DMS53 treated with DMSO at 0.1 percent for 48 hours (cell line): Measurements from ENCODE around the gene METRNL.
A peak's percentile ranks its signal among the peaks of the same experiment; 100 is the strongest.
"Not testable (repeated sequence)": the region's sequence is repeated elsewhere in the genome, so short reads cannot be mapped to it uniquely, and the experiment has no call there.

Experiments used
- DNase-seq: peaks from one replicate; lab custom pipeline; 2025; ENCODE audit not compliant: unreplicated experiment; lab: John Stamatoyannopoulos, UW

METRNL gene

DNA sequence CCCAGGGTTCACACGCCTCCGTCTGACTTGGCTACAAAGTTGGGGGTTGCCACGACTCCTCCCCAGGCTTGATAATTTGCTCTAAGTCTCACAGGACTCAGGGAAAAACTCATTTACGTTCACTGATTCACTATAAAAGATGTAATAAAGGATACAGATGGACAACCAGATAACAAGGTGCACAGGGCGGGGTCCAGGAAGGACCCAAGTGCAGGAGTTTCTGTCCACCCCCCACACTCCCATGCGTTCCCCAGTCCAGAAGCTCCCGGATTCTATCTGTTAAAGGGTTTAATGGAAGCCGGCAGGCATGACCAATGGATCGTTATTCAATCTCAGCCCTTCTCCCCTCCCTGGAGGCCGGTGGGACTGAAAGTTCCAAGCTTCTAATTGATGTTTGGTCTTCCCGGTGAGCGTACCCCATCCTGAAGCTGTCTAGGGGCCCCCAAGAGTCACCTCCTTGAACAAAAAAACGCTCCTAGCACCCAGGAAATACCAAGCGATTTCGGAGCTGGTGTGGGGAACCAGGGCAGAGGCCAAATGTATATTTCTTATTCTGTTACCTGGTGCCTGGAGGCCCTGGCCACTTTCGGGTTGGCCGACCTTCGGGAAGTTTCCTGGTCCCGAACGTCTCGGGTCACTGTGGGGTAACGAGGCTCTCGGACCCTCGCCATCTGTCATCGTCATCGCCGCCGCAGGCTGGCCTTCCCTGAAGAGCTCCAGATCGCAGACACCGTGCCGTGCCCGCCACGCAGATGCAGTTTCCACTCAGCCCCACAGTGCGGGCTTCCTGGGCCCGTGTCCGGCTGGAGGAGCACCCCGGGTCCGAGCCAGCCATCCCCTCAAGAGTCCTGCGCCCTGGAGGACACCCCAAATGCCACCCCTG is 13.5 kb upstream of the METRNL start:
- no peak for DNase-seq

DNA sequence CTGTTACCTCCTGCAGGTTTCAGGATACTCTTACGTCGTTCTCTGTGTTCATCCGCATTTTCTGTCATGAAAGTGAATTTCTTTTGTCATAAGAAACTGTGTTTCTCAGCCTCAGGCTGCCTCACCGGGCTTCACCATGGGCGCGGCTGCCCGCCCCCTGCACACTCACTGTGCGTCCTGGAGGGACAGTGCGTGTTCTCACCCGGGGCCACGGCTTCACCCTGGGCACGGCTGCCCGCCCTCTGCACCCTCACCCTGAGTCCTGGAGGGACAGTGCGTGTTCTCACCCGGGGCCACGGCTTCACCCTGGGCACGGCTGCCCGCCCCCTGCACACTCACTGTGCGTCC is 12.9 kb upstream of the METRNL start:
- not testable (repeated sequence) for DNase-seq

GRCh38 chr17:83067071-83067717 is 12.2 kb upstream of the METRNL start:
- DNase-seq = no peak

DNA sequence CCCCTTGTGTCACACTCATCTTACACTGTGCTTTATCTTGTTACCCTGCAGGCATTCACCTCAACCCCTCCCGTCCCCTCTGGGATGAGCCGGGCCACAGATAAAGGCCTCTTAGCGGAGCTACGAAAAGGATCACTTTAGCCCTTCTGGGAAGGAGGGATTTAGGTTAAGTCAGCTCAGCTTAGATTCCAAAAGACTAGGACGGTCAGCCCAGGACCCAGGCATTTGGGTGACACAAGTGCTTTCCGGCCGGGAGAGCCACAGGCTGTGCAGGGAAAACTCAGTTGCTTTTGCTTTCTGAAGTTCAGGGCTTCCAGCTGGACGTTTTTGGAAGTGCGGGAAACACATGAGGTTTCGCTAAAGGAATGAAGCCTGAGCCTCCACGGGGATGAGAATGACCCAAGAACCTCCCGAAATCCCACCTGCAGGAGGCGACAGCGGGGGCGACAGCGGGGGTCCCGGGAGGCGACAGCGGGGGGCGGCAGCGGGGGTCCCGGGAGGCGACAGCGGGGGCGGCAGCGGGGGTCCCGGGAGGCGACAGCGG is 11.6 kb upstream of the METRNL start:
- DNase-seq = no peak

DNA sequence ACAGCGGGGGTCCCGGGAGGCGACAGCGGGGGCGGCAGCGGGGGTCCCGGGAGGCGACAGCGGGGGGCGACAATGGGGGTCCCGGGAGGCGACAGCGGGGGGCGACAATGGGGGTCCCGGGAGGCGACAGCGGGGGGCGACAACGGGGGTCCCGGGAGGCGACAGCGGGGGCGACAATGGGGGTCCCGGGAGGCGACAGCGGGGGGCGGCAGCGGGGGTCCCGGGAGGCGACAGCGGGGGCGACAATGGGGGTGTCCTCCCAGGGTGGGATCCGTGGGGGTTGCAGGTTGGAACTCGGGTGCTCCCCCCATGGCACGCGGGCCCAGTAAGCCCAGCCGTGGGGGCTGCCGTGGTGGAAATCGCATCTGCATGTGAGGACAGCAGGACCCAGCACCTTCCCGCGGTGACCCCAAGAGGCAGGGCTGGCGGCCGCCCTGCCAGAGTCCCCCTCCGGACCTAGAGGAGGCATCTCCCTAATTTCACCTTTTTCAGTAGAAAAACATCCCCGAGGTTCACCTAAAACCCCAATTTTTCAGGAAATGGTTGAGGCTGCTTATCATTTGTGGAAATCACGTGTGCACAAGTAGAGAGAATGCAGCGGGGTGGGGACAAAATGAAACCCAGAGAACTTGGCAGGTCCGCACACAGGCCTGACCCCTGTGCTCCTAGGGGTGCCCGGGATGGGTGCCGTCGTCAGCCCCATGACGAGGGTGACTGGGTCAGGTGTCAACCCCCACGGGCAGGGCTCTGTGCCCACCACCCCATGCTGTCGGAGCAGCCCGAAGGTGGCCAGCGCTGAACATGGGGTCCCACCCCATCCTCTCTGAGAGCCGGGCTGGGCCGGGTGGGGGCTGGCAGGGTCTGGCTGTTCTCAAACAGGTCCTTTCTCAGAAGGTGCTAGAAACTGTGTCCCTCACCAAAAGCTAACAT is 10.5 kb upstream of the METRNL start:
- no peak for DNase-seq

DNA sequence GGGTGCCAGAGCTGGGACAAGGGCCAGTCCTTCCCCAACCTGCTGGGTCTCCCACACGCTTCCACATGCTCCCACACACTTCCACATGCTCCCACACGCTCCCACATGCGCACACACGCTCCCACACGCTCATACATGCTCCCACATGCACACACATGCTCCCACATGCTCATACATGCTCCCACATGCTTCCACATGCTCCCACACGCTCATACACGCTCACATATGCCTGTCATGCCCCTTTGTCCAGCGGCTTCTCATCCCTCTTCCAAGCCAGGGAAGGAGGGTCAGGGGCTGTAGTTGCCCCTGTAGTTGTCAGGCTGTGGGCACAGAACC is 9.9 kb upstream of the METRNL start:
- DNase-seq = no peak

GRCh38 chr17:83069931-83070742 is 9.3 kb upstream of the METRNL start:
- no peak for DNase-seq

DNA sequence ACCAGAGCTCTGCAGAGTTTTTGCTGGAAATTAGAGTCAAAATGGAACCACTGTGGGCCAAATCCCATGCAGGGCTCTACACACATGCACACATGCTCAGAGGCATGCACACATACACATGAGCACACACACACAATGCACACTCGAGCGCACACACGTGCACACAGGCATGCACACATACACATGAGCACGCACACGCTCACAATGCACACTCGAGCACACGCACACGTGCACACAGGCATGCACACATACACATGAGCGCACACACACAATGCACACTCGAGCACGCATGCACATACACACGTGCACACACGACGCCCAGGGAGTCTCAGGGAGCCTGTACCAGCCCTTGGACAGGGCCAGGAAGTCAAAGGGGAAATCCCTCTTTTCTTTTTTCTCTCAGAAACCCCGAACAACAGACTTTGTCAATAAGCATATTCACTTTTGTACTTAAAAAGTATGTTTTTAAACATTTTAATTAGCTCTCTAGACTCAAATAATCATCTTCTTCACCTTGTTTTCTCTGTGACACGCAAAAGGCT is 8.5 kb upstream of the METRNL start:
- DNase-seq = no peak

DNA sequence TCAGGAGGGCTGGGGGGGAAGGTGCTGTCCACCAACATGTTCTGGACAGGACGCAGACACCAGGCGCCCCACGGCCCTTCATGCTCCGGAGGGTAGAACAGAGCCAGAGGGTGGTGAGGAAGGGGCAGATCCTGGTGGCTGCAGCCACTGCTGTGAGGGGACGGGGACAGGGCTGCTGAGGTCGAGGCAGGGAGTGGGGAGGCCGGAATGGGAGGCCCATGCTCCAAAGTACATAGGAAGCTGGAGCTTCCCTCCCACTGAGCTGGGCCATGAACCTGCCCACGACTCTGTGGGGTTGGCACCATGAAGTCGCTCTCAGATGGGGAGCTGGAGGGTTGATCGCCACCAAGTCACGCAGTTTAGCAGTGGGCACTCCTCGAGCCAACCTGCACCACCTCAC is 8.0 kb upstream of the METRNL start:
- DNase-seq = no peak

GRCh38 chr17:83071966-83072562 is 7.3 kb upstream of the METRNL start:
- no peak for DNase-seq

DNA sequence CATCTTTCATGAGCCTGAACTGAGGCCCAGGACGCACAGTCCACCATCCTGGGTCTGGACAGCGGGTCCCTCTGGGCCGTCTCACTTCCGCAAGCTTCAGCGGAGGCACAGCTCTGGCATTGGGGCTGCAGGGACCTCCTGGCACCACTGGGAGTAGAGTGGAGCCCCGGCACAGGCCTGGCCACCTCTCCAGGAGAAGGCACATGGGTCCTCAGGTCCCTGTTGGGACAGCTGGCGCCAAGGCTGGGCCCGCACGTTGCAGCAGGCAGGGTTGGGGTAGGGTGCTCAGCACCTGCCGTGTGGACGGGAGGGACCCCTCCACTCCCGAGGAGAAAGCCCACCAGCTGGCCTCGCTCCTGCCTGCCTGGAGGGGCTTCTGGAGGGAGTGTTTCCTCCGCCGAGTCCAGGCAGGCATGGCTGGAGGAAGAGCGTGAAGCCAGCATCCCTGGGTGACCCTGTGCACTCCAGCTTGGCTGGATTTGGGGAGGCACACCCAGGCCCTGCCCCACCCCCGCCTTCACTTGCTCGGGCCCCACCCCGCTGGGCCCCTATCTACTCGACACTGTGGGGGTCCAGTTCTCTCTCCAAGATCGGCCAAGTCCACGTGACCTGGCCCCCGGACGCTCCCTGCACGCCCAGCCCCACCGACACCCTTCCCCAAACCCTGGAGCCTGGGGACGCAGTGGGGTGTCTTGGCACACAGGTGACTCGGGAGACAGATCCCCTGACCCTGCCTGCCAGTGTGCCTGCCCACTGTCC is 6.6 kb upstream of the METRNL start:
- DNase-seq = no peak

- DNase-seq = peak; percentile 34
These were observed 5.9 kb upstream of the METRNL start for GRCh38 chr17:83073389-83074063.

- DNase-seq = no peak
These were observed 4.8 kb upstream of the METRNL start for GRCh38 chr17:83074486-83075223.

DNA sequence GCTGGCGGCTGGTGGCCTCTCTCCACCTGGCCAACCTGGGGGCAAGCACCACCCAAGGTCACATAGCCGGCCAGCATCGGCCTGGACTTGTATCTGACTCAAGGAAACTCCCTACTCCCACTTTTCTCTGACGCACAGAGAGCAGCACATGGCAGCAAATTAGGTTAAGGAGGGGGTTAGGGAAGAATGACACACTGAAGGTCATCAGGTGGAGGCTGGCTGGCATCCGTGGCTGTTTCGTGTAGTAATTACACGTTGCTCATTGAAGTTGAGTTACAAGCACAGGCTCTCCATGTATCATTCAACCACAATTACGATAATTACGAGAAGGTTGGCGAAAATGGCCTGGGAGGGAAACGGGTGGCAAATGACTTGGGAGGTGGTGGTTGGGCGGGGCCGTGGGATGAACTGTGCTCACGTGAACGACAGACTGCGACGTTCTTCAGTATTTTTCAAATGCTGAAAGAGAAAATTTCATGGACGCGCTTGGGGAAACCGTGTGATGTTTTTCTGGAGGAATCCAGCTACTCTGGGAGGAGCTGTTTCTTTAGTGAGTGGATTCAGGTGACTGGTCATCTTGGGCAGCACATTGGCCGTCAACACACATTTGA is 4.0 kb upstream of the METRNL start:
- DNase-seq = no peak

GRCh38 chr17:83076938-83077337 is 2.5 kb upstream of the METRNL start:
- no peak for DNase-seq

DNA sequence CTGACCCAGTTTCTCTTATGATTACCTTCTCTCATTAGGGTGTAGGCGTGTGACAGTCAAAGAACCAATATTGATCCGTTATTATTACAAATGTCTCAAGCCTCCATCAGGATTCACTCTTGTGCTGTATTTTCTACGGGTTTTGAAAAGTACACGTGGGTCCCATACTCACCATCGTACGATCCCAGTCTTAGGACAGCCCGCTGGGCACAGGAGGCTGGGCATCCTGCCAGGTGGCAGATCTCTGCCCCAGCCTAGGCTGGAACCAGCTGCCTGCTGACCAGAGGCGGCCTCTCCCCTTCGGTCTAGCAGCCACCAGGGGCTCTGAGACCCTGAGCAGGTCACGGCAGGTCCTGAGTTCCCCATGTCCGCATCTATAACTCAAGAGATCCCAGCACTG is 2.0 kb upstream of the METRNL start:
- DNase-seq = no peak

GRCh38 chr17:83077939-83078338 is 1.5 kb upstream of the METRNL start:
- no peak for DNase-seq
